ENCODE data around the gene GNA12.

The GNA12 gene

DNA sequence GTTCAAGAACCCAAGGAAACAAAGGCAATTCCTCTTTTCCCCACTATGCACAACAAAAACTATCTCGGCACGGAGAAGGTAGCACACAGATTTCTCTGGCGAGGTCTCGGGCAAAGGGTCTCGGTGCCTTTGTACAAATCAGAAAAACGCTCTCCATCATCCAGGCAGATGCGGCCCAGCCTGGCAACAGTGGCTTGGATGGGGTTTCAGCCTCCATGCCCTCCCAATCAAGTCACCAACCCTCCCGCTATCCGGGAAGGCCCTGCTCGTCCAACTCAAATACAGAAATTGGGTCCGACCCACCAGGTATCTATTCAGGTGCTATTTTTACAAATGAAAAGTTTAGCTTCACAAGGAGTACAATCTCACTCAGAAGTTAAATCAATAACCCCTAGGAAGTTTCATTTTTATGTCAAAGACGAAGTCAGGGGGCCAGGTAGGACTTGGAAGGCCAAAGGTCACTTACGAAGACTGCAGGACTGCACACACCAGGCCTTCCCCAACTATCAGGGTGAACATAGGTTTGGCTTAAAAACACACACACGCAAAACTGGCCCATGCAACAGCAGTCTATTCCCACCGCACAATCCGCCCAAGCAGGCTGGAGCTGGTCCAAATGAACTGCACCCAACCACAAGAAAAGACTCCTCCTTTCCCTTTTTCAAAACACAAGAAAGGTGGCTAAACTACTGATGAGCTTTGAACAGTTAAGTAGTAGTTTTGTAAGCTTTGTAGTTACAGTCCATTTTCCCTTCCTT is 43.0 kb downstream of the GNA12 start:
- no peak for DNase-seq

GRCh38 chr7:2800220-2800930 is 43.7 kb downstream of the GNA12 start:
- DNase-seq = no peak

GRCh38 chr7:2799253-2799652 is 44.9 kb downstream of the GNA12 start:
- DNase-seq = no peak

DNA sequence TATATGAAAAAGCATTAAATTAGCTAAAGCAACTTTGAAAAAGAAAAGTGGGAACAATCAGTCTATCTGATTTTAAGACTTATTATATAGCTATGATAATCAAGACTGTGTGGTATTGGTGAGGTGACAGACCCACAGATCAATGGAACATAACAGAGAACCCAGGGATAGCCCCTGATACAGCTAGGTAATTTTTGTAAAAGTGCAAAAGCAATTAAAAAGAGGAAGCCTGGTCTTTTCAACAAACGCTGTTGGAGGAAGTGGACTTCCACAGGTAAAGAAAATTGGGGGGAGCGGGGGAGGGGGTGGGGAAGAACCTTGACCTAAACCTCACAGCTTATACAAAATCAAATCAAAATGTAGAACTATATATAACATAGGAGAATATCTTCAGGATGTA is 45.4 kb downstream of the GNA12 start:
- DNase-seq = no peak

GRCh38 chr7:2796358-2797352 is 47.5 kb downstream of the GNA12 start:
- DNase-seq = no peak

- no peak for DNase-seq
These were observed 48.2 kb downstream of the GNA12 start for GRCh38 chr7:2795906-2796305.

- no peak for DNase-seq
These were observed 49.1 kb downstream of the GNA12 start for GRCh38 chr7:2794836-2795636.

GRCh38 chr7:2792856-2793487 is 51.1 kb downstream of the GNA12 start:
- DNase-seq = no peak

DNA sequence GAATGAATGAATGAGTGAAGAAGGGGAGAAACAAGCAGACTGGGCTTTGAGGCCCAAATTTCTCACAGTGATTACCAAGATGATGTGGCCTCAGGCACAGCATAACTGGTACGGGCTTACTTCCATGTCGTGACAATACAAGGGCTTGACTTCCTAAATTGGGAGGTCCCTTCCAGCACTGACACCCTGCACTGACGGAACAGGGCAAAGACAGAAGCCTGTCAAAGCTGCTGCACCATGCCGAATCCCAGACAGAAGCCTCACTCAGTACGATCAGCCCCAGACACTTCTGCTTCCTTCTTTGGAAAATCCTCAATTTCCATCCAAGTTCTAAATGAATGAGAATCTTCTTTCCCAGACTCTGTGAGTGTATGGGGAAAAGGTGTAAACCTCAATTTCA is 51.9 kb downstream of the GNA12 start:
- DNase-seq = no peak

DNA sequence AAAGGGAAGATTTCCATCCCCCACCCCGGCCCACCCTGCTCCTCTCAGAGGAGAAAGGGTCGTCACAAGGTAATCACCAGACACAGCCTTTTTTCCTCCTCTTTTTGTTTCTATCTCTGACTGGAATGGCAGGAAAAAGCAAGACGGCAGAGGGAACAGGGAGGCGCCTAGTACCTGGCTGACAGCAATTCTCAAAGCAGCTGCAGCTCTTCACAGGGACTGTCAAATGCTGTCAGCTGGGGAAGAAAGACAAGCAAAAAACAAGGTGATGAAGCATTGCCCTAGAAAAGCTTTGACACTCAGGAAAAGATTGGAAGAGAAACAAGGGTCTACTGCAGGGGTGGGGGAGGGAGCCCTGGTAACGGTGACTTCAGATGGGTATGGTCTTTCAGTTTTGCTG is 52.7 kb downstream of the GNA12 start:
- DNase-seq = no peak

GRCh38 chr7:2787251-2787951 is 56.7 kb downstream of the GNA12 start:
- no peak for DNase-seq

- DNase-seq = no peak
These were observed 57.4 kb downstream of the GNA12 start for GRCh38 chr7:2786607-2787116.

DNA sequence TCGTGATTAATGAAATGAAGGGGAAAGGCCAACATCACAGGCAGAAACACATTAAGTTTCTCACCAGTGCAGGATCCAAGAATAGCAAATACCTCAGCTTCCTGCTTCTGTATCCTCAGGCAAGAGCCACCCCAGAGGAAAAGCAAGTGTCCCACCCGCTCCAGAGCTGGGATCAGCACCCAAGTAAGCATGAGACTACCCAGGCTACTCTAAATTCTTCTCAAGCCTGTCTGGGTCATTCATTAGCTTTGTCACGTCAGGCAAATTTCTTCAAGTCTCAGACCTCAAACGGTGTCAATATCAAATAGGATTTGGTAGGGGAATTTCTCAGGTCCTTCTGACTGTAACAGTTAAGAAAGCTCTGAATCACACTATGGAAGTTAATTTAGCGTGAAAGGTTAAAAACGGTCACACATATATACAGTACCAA is 59.0 kb downstream of the GNA12 start:
- no peak for DNase-seq

DNA sequence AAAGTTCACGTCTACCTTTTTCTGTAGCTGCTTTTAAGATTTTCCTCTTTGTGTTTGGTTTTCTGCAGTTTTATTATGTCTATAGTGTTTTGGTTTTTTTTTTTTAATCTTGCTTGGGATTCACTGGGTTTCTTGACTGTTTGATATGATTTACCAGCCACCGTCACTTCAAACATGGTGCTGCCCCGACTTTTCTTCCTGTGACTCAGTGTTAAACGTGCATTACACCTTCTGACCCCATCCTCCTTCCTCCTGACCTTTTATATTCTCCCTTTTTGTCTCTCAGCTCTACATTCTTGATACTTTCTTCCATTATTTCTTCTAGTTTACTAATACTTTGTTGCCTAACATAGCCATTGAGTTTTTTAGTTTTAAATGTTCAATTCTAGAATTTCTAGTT is 61.5 kb downstream of the GNA12 start:
- no peak for DNase-seq

GRCh38 chr7:2782121-2782520 is 62.0 kb downstream of the GNA12 start:
- DNase-seq = no peak

- no peak for DNase-seq
These were observed 62.5 kb downstream of the GNA12 start for GRCh38 chr7:2781636-2782035.

GRCh38 chr7:2779051-2779450 is 65.1 kb downstream of the GNA12 start:
- DNase-seq = no peak

GRCh38 chr7:2777898-2778535 is 66.1 kb downstream of the GNA12 start:
- no peak for DNase-seq

GRCh38 chr7:2776401-2776800 is 67.7 kb downstream of the GNA12 start:
- no peak for DNase-seq

DNA sequence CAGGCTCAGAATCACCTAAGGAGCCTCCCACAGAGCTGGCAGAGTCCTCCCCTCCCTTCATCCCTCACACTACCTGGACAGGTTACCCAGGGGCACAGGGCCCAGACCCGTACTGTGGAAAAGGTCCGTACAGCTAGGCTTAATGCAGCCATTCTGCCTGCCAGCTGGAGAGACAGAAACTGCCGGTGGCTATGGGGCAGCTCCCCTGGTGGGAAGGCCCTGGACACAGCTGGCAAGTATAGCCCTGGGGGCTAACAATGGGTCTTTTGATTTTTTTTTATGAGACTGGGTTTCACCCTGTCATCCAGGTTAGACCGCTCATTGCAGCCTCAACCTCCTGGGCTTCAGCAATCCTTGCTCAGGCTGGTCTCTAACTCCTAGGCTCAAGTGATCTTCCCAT is 68.3 kb downstream of the GNA12 start:
- DNase-seq = no peak
